ENCODE results near the gene NAV3. TPM values are rescaled to one million over a fixed set of nuclear protein-coding genes. Genes with fewer than 3 reads are reported as not detected.

NAV3 gene
- total RNA-seq, 1 donor from 2014 or later, result 35.6 TPM

GRCh38 chr12:77983859-77984258, 153.2 kb downstream of the NAV3 start:
- DNase-seq, result no peak

- no peak for DNase-seq
Observed at GRCh38 chr12:77992760-77993159, 162.1 kb downstream of the NAV3 start.

GRCh38 chr12:77993658-77994057, 163.0 kb downstream of the NAV3 start:
- DNase-seq, result peak; percentile 2

- no peak for DNase-seq
Observed at GRCh38 chr12:77995436-77996167, 164.9 kb downstream of the NAV3 start.

- DNase-seq, result no peak
Observed at GRCh38 chr12:77996670-77997069, 166.0 kb downstream of the NAV3 start.

- DNase-seq, result no peak
Observed at GRCh38 chr12:77998236-77998786, 167.6 kb downstream of the NAV3 start.

GRCh38 chr12:77999074-77999715, 168.5 kb downstream of the NAV3 start:
- DNase-seq, result no peak

- DNase-seq, result peak; percentile 7
Observed at GRCh38 chr12:78002878-78003277, 172.2 kb downstream of the NAV3 start.

GRCh38 chr12:78004249-78005093, 173.8 kb downstream of the NAV3 start:
- no peak for DNase-seq

GRCh38 chr12:78005094-78005492, 174.4 kb downstream of the NAV3 start:
- DNase-seq, result no peak

- no peak for DNase-seq
Observed at GRCh38 chr12:78007173-78007572, 176.5 kb downstream of the NAV3 start.

GRCh38 chr12:78009031-78009430, 178.3 kb downstream of the NAV3 start:
- no peak for DNase-seq

- DNase-seq, result peak; percentile 17
Observed at GRCh38 chr12:78018171-78018910, 187.6 kb downstream of the NAV3 start.

- DNase-seq, result no peak
Observed at GRCh38 chr12:78018939-78019338, 188.2 kb downstream of the NAV3 start.

GRCh38 chr12:78028426-78028825, 197.7 kb downstream of the NAV3 start:
- DNase-seq, result no peak

GRCh38 chr12:78034025-78034424, 203.3 kb downstream of the NAV3 start:
- no peak for DNase-seq

GRCh38 chr12:78035901-78036606, 205.4 kb downstream of the NAV3 start:
- peak; percentile 32 for DNase-seq

- no peak for DNase-seq
Observed at GRCh38 chr12:78036874-78037273, 206.2 kb downstream of the NAV3 start.

- DNase-seq, result no peak
Observed at GRCh38 chr12:78037707-78038106, 207.0 kb downstream of the NAV3 start.

GRCh38 chr12:78038541-78038940, 207.8 kb downstream of the NAV3 start:
- DNase-seq, result no peak

- DNase-seq, result no peak
Observed at GRCh38 chr12:78038986-78039385, 208.3 kb downstream of the NAV3 start.
